Measurements from ENCODE around the gene PTH2.

Gene PTH2

GRCh38 chr19:49425178-49425577, 1.9 kb upstream of the PTH2 start, which contains the start of gene GFY:
Gene GFY, plus strand, starts transcription at chr19:49425388. Its CDS starts 1,043 bp downstream, at chr19:49426431.
- no peak for TF ChIP-seq PATZ1 (CRISPR knock-in tag; IDR thresholded peaks at IDR 0.05; ENCODE audit: borderline replicate concordance)
- no peak for TF ChIP-seq CREB5 (CRISPR knock-in tag; IDR thresholded peaks at IDR 0.05; ENCODE audit: low read depth)
- no peak for TF ChIP-seq OSR1 (CRISPR knock-in tag; IDR thresholded peaks at IDR 0.05)
- TF ChIP-seq ZC3H10 (CRISPR knock-in tag; IDR thresholded peaks at IDR 0.05) = no peak
- TF ChIP-seq GLIS3 (CRISPR knock-in tag; IDR thresholded peaks at IDR 0.05) = no peak
- TF ChIP-seq ZFP30 (CRISPR knock-in tag; IDR thresholded peaks at IDR 0.05) = no peak
- no peak for TF ChIP-seq BACH2 (CRISPR knock-in tag; IDR thresholded peaks at IDR 0.05; ENCODE audit: borderline replicate concordance)
- TF ChIP-seq ESRRG (CRISPR knock-in tag; IDR thresholded peaks at IDR 0.05) = no peak
- no peak for TF ChIP-seq PPARA (CRISPR knock-in tag; IDR thresholded peaks at IDR 0.05; ENCODE audit: borderline replicate concordance)
- TF ChIP-seq TCF4 (CRISPR knock-in tag; IDR thresholded peaks at IDR 0.05; ENCODE audit: borderline replicate concordance) = no peak
- TF ChIP-seq SNAI2 (CRISPR knock-in tag; IDR thresholded peaks at IDR 0.05) = no peak
- ATAC-seq = no peak

- no peak for ATAC-seq
- no peak for TF ChIP-seq PPARA (CRISPR knock-in tag; IDR thresholded peaks at IDR 0.05; ENCODE audit: borderline replicate concordance)
- TF ChIP-seq CSDC2 (CRISPR knock-in tag; IDR thresholded peaks at IDR 0.05) = no peak
- no peak for TF ChIP-seq GLIS3 (CRISPR knock-in tag; IDR thresholded peaks at IDR 0.05)
- TF ChIP-seq BACH2 (CRISPR knock-in tag; IDR thresholded peaks at IDR 0.05; ENCODE audit: borderline replicate concordance) = no peak
- no peak for TF ChIP-seq CSRNP3 (CRISPR knock-in tag; IDR thresholded peaks at IDR 0.05)
- TF ChIP-seq PATZ1 (CRISPR knock-in tag; IDR thresholded peaks at IDR 0.05; ENCODE audit: borderline replicate concordance) = no peak
These were observed 703 bp upstream of the PTH2 start for GRCh38 chr19:49423985-49424303.

GRCh38 chr19:49422407-49423070, 702 bp downstream of the PTH2 start:
- no peak for TF ChIP-seq ISL1 (CRISPR knock-in tag; IDR thresholded peaks at IDR 0.05)
- no peak for TF ChIP-seq ARNTL (CRISPR knock-in tag; IDR thresholded peaks at IDR 0.05; ENCODE audit: borderline replicate concordance, low read depth)
- no peak for TF ChIP-seq ZFP3 (CRISPR knock-in tag; IDR thresholded peaks at IDR 0.05)
- TF ChIP-seq POU6F1 (CRISPR knock-in tag; IDR thresholded peaks at IDR 0.05; ENCODE audit: borderline replicate concordance, low read depth) = no peak
- TF ChIP-seq CSRNP3 (CRISPR knock-in tag; IDR thresholded peaks at IDR 0.05) = no peak
- no peak for TF ChIP-seq TSHZ2 (CRISPR knock-in tag; IDR thresholded peaks at IDR 0.05)
- no peak for TF ChIP-seq OSR1 (CRISPR knock-in tag; IDR thresholded peaks at IDR 0.05)
- no peak for TF ChIP-seq SNAI2 (CRISPR knock-in tag; IDR thresholded peaks at IDR 0.05)
- TF ChIP-seq ZNF8 (CRISPR knock-in tag; IDR thresholded peaks at IDR 0.05) = no peak
- no peak for TF ChIP-seq RARB (CRISPR knock-in tag; IDR thresholded peaks at IDR 0.05)
- TF ChIP-seq CSDC2 (CRISPR knock-in tag; IDR thresholded peaks at IDR 0.05) = no peak
- no peak for TF ChIP-seq TOX (CRISPR knock-in tag; IDR thresholded peaks at IDR 0.05; ENCODE audit: borderline replicate concordance)
- no peak for TF ChIP-seq ZNF70 (CRISPR knock-in tag; IDR thresholded peaks at IDR 0.05)
- TF ChIP-seq TCF4 (CRISPR knock-in tag; IDR thresholded peaks at IDR 0.05; ENCODE audit: borderline replicate concordance) = no peak
- ATAC-seq = peak; percentile 77
